ENCODE results near the gene ANKRD11. TPM values are rescaled to one million over a fixed set of nuclear protein-coding genes. Genes with fewer than 3 reads are reported as not detected.

ANKRD11 gene
- total RNA-seq, 1 donor from 2014 or later, result 64.9 TPM

DNA sequence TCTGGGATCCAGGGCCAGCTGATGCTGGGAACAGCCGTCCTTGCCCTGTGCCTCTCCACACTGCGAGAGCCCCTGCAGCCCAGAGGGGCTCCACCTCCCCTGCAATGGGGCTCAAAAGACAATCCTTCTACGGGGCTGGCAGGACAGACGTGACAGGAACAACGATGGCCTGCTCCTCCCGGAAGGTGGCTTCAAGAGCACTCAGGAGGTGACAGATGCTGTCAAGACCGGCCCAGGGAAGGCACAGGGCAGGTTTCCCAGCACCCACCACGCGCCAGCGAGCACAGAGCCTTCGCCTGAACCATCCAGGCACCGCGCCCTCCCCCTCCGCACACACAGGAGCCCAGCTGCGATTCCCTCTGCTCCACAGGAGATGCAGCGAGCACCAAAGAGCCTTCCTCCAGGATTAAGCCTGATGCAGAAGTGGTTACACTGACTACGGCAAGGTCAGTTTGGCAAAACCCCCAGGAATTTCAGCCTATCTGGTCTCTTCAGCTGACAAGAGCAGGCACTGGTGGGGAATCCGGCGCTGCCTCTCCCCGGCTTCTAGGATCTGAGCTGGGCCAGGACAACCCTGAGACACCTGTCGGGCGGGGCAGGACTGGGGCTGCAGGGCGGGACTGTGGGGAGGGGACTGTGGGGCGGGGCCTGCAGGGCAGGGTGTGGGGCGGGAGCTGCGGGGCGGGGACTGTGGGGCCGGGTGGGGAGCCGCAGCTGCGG lies 169.4 kb downstream of the ANKRD11 start:
- peak; percentile 80 for DNase-seq
- intact Hi-C loops (cut with DNase I), result no loop called here
- peak; percentile 65 for ATAC-seq (ENCODE audit: poor library complexity)

DNA sequence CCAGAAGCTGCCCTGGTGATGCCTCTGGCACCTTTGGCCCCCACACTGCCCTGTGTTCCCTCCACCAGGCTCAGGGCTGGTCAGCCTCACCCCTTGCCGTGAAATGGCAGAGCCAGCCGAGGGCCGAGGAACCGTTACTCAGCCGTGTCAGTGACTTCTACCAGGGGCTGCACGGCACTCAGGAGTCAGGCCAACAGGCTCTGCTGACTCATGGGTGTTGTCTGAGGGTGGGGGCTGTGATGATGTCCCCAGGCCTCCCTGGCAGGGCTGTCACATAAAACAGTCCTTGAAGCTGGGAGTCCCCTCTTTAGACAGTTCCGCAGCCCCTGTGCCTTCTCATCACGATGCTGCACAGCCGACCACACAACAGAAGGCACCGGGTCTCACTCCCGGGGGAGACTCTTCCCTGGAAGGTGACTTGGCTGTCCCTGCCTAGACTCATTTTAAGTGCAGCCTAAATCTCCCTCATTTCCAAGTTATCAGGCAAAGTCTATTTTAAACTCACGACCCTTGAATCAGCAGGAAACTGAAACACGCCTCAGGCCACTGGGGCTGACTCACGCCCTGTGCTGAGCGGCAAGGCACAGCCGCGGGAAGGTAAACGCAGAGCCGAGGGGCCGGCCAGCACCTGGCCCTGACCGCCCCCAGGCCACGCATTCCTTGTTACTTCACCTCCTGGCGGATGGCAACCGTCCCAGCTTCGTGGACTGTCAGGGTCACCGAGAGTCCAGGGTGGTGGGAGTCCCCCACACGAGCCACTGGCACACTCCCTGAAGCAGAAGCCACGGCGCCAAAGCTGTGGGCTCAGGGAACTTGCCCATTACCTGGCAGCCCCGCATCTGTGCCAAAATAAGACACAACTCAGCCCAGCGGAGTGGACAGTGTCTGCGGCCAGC lies 170.2 kb downstream of the ANKRD11 start:
- DNase-seq (peak; percentile 64), ATAC-seq (ENCODE audit: poor library complexity) (peak; percentile 57)
- intact Hi-C loops (cut with DNase I), result no loop called here

- intact Hi-C loops (cut with DNase I), result no loop called here
- no peak for ATAC-seq (ENCODE audit: poor library complexity)
- DNase-seq, result no peak
These were observed 170.8 kb downstream of the ANKRD11 start for GRCh38 chr16:89319631-89319885.

GRCh38 chr16:89318871-89319630 lies 171.3 kb downstream of the ANKRD11 start:
- intact Hi-C loops (cut with DNase I), result no loop called here
- ATAC-seq (ENCODE audit: poor library complexity), result no peak
- DNase-seq, result peak; percentile 33

- DNase-seq (peak; percentile 16), ATAC-seq (ENCODE audit: poor library complexity) (no peak)
- intact Hi-C loops (cut with DNase I), result no loop called here
These were observed 172.0 kb downstream of the ANKRD11 start for GRCh38 chr16:89318430-89318758.

DNA sequence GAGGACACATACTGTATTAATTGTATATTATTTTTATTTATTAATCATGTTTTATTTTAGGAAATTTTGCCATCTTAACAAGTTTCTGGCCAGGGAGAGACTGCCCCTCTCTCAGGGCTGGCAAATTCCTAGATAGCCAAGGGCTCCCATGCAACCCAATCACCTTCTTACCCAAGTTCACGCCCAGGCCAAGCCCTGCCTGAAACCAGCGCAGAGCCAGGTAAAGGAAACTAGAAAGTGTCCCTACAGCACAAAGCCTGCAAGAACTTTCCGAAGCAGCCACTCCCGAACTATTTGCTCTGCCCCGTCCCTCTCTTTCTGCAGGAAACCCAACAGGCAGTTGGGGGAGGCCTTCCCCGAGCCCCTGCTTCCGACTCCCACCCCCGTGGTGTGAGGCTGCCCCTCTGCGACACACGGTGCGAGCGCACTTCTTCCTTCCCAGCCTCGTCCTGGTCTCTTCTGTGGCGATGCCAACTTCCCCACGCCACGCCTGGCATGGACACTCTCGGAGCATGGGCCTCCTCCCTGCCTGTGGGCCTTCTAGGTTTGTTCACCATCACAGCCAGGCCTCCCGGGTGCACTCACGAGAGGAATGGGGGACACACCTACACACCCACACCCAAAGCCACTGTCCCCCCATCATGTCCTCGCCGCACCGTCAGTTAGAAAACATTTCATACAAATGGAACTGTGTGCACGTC lies 172.5 kb downstream of the ANKRD11 start:
- no peak for ATAC-seq (ENCODE audit: poor library complexity)
- intact Hi-C loops (cut with DNase I), result no loop called here
- peak; percentile 24 for DNase-seq

GRCh38 chr16:89317101-89317671 lies 173.2 kb downstream of the ANKRD11 start:
- DNase-seq, result peak; percentile 30

GRCh38 chr16:89316701-89317100 lies 173.7 kb downstream of the ANKRD11 start:
- intact Hi-C loops (cut with DNase I), result no loop called here

More at GRCh38 chr16:89317101-89317671, 173.2 kb downstream of the ANKRD11 start:
- intact Hi-C loops (cut with DNase I), result no loop called here
- no peak for ATAC-seq (ENCODE audit: poor library complexity)

DNA sequence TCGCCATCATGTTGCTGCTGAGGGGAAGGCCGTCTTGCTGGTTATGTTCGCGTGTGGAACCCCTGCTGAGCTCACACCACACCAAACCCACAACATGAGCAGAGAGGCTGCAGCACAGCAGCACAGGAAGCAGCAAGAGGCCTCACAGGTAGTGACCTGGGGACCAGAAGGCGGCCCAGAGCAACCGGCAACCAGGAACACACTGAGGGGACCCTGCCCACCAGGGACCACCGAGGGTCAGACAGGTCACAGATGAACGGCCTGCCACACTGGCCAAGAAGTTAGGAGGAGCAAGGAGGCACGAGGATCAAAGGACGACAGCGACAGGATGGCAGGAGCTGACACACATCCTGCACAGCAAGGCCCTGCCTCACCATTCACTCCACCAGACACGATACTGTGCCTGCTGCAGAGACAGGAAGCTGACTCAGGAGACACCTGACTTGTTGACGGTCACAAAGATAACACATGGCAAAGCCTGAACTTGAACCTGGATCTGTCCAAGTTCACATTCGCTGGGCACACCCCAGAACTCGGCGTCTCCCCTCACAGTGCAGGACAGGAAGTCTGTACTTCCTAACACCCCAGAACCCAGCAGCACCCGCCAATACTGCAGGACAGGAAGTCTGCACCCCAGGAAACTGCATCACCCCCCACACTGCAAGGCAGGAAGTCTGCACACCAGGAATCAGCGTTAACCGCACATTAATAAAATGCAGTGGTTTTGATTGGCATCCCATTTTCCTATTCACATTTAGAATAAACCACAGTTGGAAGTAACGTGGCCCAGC lies 174.4 kb downstream of the ANKRD11 start:
- DNase-seq (peak; percentile 66), ATAC-seq (ENCODE audit: poor library complexity) (peak; percentile 21)
- intact Hi-C loops (cut with DNase I), result no loop called here

More at GRCh38 chr16:89316701-89317100, 173.7 kb downstream of the ANKRD11 start:
- ATAC-seq (ENCODE audit: poor library complexity) (no peak), DNase-seq (peak; percentile 17)

- DNase-seq, result peak; percentile 33
- intact Hi-C loops (cut with DNase I), result no loop called here
These were observed 175.1 kb downstream of the ANKRD11 start for GRCh38 chr16:89315271-89315670.

DNA sequence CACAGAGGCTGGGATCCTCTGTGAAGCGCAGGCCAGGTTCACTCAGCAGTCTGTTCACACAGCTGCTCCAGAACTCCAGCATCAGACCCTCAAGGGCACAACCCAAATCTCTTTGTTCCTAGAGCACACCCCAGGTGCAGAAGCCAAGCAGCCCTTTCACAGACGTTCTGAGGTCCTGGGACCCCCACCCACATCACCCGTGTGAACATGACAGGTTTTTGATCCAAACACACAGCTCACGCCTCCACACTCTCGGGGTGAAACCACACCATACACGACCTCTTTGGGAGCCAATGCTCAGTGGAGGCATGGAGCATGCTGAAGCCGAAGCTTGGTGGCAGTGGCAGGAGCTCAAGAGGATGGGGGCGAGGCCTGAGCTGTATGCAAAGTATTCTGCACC lies 175.5 kb downstream of the ANKRD11 start:
- ATAC-seq (ENCODE audit: poor library complexity) (no peak), DNase-seq (no peak)
- intact Hi-C loops (cut with DNase I), result no loop called here

More at GRCh38 chr16:89315271-89315670, 175.1 kb downstream of the ANKRD11 start:
- ATAC-seq (ENCODE audit: poor library complexity), result no peak

DNA sequence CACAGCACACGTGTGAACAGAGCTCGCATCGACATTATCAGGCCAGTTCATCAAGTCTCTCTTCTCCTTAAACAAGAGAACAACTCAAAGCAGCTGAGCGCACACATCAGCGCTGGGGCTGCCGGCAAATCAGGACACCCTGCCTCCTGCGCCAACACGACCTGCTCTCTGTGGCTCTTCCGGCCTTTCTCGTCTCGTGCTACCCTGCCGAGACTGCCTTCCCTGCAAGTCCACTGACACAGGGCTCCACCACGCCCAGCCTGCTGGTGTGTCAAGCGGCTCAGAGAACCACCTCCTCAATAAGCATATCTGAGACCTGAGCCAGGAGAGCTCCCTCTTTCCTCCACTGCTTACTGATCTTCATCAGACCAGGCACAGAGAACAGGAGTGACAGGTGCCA lies 176.0 kb downstream of the ANKRD11 start:
- no peak for ATAC-seq (ENCODE audit: poor library complexity)
- DNase-seq, result peak; percentile 40
- intact Hi-C loops (cut with DNase I), result no loop called here

GRCh38 chr16:89313583-89313982 lies 176.8 kb downstream of the ANKRD11 start:
- intact Hi-C loops (cut with DNase I), result no loop called here
- ATAC-seq (ENCODE audit: poor library complexity) (no peak), DNase-seq (no peak)

DNA sequence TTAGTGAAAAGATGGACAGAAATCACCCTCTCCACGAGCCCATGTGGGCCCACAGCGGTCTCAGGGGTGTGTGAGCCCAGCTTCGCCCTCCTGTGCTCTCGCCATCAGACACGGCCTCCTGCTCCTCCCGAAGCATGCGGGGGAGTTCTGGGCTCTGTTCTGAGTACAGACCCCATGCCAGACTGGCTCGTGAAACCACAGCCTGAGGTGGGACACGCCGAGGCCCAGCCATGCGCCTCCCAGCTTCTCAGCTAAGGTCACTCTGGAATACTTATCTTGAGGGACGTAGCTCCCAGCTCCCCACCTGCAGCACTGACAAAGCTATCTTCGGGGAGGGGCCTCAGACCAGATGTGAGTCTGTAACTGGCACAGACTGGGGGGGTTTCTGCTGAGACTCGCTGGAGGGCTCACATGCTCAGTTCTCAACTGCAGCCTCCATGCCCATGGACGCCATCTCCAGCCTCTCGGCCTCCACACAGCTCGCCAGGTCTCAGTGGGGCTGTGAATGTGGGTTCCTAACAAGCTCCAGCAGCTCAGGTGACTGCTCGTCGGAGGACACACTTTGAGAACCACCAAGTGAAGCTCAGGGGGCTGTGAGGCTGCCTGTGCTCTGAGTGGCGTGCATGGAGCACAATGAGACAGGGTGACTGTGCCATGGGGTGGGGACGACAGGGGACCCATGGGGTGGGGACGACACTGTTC lies 177.6 kb downstream of the ANKRD11 start:
- intact Hi-C loops (cut with DNase I), result no loop called here
- peak; percentile 34 for DNase-seq
- ATAC-seq (ENCODE audit: poor library complexity), result no peak

- DNase-seq (peak; percentile 44), ATAC-seq (ENCODE audit: poor library complexity) (no peak)
- intact Hi-C loops (cut with DNase I), result no loop called here
These were observed 178.2 kb downstream of the ANKRD11 start for GRCh38 chr16:89312194-89312593.

DNA sequence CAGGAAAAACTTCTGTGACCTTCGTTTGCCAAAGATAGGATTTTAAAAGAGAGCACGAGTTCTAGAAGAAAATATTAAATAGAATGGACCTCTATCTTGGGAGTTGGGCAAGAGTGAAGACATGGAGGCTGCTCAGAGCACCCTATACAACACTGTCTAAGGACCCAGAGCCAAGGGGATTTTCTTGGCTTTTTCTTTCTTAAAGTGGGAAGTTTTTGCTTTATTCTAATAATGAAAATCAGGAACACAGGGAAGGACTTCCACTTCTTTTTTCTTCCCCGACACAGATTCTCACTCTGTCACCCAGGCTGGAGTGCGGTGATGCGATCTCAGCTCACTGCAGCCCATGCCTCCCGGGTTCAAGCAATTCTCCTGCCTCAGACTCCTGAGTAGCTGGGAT lies 178.7 kb downstream of the ANKRD11 start:
- ATAC-seq (ENCODE audit: poor library complexity), result no peak
- no peak for DNase-seq
- intact Hi-C loops (cut with DNase I), result no loop called here

DNA sequence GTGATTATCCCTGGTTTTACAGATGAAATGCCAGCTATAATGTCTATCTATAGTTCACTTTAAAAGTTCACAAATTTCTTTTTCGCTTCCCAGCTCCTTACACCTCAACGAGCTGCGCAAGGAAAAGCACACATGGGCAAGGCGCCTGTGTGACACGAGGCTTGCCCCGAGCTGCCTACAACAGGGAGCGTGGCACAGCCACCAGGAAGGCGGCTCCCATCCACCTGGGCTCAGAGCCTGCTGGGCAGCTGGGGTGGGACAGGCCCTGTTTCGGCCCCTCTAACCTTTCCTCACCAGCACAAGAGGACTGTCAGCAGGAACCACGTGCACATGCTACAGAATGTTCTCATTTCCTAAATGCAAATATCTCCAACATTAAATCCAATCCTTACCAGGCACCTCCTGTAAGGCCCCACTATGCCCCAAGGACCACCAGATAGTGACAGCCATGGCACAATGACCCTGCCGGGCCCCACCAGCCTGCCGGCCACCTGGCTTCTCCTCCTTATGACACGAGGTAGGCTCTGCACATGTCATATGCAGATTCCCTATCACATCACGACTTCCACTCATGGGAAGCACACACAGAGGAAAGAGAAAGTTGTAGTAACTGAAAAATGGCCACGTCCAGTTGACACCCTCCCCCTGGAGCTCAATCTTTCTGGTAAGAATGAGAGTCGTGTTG lies 180.8 kb downstream of the ANKRD11 start:
- DNase-seq (no peak), ATAC-seq (ENCODE audit: poor library complexity) (no peak)
- intact Hi-C loops (cut with DNase I), result no loop called here

Measured in Right ventricle myocardium superior (tissue), 1 donor.